CD1c-positive myeloid dendritic cell (primary cell): ENCODE results near the gene ZNF24.

Source experiments
- DNase-seq: peaks from one replicate; pipeline ENCODE4 v3.0.0-alpha.2; 2016; ENCODE audit errors: extremely low spot score

ZNF24 gene

DNA sequence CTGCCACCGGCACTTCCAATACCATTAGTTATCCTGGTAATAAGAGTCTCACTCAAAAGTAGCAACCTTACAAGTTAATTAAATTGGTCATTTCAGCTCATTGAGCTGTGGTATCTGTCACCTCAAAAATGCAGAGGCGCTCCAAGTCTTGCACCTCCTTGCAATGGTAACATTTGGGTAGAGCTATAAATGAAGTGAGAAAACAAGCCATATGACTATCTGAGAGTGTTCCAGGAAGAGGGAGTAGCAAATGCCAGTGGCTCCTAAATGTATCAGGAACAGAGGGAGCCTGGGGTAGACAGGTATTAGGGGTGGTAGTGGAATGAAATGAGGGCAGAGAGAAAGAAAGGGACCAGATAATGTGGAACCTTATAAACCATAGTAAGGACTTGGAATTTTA is 48.2 kb downstream of the ZNF24 start:
- no peak for DNase-seq

- no peak for DNase-seq
These were observed 53.1 kb downstream of the ZNF24 start for GRCh38 chr18:35291166-35291565.

GRCh38 chr18:35290094-35290735 is 54.0 kb downstream of the ZNF24 start, which contains the start of gene ZSCAN30:
Gene ZSCAN30, minus strand, starts transcription at chr18:35290229. Its CDS starts 25,877 bp downstream, at chr18:35264352.
- peak; percentile 97 for DNase-seq

GRCh38 chr18:35289727-35290093 is 54.5 kb downstream of the ZNF24 start:
- no peak for DNase-seq

- peak; percentile 15 for DNase-seq
These were observed 54.9 kb downstream of the ZNF24 start for GRCh38 chr18:35289293-35289692.

- DNase-seq, result no peak
These were observed 59.4 kb downstream of the ZNF24 start for GRCh38 chr18:35284841-35285240.

DNA sequence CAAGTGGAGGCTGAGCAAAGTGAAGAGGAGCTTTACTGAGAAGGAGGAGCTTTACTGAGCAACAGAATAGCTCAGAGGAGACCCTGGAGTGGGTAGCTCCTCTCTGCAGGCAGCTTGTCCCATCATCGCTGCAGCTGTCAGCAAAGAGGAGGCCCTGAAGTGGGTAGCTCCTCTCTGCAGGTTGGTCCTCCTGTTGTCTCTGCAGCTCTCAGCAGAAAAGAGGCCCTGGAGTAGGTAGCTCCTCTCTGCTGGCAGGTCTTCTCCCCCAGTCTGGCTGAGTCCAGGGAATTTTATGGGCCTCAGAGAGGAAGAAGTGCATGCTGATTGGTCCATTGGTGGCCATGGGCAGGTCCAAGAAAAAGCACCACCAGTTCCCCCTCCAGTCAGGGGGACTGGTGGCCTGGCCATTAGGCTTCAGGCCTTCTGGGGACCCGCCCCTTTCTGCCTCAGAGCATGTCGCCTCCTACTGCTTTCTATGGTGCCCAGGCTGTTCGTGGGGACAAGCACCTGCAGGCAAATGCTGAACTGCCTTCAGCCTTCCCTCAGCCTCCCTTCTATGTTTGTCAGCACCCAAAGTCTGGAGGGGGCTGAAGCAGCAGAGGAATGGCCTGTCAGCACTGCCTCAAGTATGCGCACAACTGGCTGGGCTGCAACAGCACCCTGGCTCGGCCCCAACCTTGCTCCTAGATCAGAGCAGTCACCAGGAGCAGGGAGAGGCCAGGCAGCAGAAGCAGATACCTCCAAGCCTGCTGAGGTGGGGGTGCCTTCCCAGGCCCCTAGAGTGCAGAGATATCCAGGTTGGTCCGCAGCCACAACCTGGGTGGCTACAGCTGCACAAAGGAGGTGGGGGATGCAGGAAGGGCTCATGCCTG is 60.1 kb downstream of the ZNF24 start:
- DNase-seq, result no peak

- no peak for DNase-seq
These were observed 61.9 kb downstream of the ZNF24 start for GRCh38 chr18:35282353-35282752.
